IMR-90 (cell line): ENCODE measurements around the gene PLCB4. TPM values are rescaled to one million over a fixed set of nuclear protein-coding genes. Genes with fewer than 3 reads are reported as not detected.

Source experiments
- ATAC-seq: fragments of 200-7000 bp; cut with Tn5 transposase; 2 replicates; pipeline ENCODE4 v1.9.1; 2020; ENCODE audit warnings: low read depth, mild to moderate bottlenecking, moderate library complexity
- BruUV-seq: library from RNA; stranded (reverse); fragments of 400-500 nt; replicated peaks from 2 replicates; lab custom pipeline; 2021; lab: Mats Ljungman, UMichigan
- CTCF ChIA-PET: fragments of 300-600 bp; formaldehyde crosslinking; extraction: SDS; loops from one replicate; lab custom pipeline; 2021; ENCODE audit warnings: antibody characterized with exemption; lab: Yijun Ruan, JAX
- POLR2A ChIA-PET: fragments of 300-600 bp; sonication (Branson Sonifier 250); formaldehyde crosslinking; loops from one replicate; lab custom pipeline; 2022; ENCODE audit warnings: antibody characterized with exemption; ENCODE audit not compliant: unreplicated experiment; lab: Charles Lee
- DNase-seq: peaks from one replicate; pipeline ENCODE4 v3.0.0; 2013
- H2AFZ ChIP-seq: replicated peaks from 2 replicates; pipeline ENCODE3; 2013; ENCODE audit warnings: low read length, mild to moderate bottlenecking; ENCODE audit not compliant: poor library complexity
- H2AK5ac ChIP-seq: 2 replicates; pipeline ENCODE4 v1.6.1; 2013; ENCODE audit warnings: low read depth, low read length, inconsistent platforms
- H2AK9ac ChIP-seq: replicated peaks from 2 replicates; pipeline ENCODE3; 2013; ENCODE audit warnings: mild to moderate bottlenecking, low read depth, low read length, moderate library complexity; ENCODE audit not compliant: poor library complexity
- H2BK120ac ChIP-seq: 2 replicates; pipeline ENCODE4 v1.6.1; 2013; ENCODE audit warnings: low read depth, low read length, inconsistent platforms
- H2BK15ac ChIP-seq: 3 replicates; pipeline ENCODE4 v1.6.1; 2013; ENCODE audit warnings: low read depth, low read length, inconsistent platforms
- H2BK20ac ChIP-seq: 2 replicates; pipeline ENCODE4 v1.6.1; 2013; ENCODE audit warnings: low read depth, mild to moderate bottlenecking, inconsistent platforms, low read length, moderate library complexity
- H2BK5ac ChIP-seq: 2 replicates; pipeline ENCODE4 v1.6.1; 2013; ENCODE audit warnings: mild to moderate bottlenecking, low read depth, low read length, inconsistent platforms; ENCODE audit not compliant: poor library complexity, severe bottlenecking
- H3K14ac ChIP-seq: replicated peaks from 2 replicates; pipeline ENCODE4 v1.6.1; 2013; ENCODE audit warnings: low read depth, low read length, inconsistent platforms
- H3K18ac ChIP-seq: 2 replicates; pipeline ENCODE4 v1.6.1; 2013; ENCODE audit warnings: low read depth, low read length, control low read depth
- H3K23ac ChIP-seq: 2 replicates; pipeline ENCODE4 v1.6.1; 2013; ENCODE audit warnings: low read depth, low read length, inconsistent platforms
- H3K27ac ChIP-seq: 2 replicates; pipeline ENCODE4 v1.5.1; 2013; ENCODE audit warnings: mild to moderate bottlenecking, control low read depth, low read length; ENCODE audit not compliant: insufficient read depth
- H3K27me3 ChIP-seq: 2 replicates; pipeline ENCODE4 v1.6.1; 2013; ENCODE audit warnings: low read length; ENCODE audit not compliant: control insufficient read depth, insufficient read depth
- H3K36me3 ChIP-seq: 2 replicates; pipeline ENCODE4 v1.6.1; 2013; ENCODE audit warnings: low read length, mixed read lengths; ENCODE audit not compliant: control insufficient read depth, insufficient read depth
- H3K4ac ChIP-seq: 2 replicates; pipeline ENCODE4 v1.6.1; 2013; ENCODE audit warnings: low read depth, low read length, inconsistent platforms
- H3K4me1 ChIP-seq: 2 replicates; pipeline ENCODE4 v1.6.1; 2013; ENCODE audit warnings: low read length, mixed read lengths; ENCODE audit not compliant: control insufficient read depth, insufficient read depth
- H3K4me2 ChIP-seq: 2 replicates; pipeline ENCODE4 v1.6.1; 2013; ENCODE audit warnings: low read depth, mild to moderate bottlenecking, control low read depth, low read length, moderate library complexity
- H3K4me3 ChIP-seq: 2 replicates; pipeline ENCODE4 v1.5.1; 2013; ENCODE audit warnings: low read depth, mild to moderate bottlenecking, control low read depth, low read length, moderate library complexity; ENCODE audit not compliant: insufficient read depth
- H3K56ac ChIP-seq: 2 replicates; pipeline ENCODE4 v1.6.1; 2013; ENCODE audit warnings: low read length, inconsistent platforms; ENCODE audit not compliant: insufficient read depth; ENCODE audit errors: extremely low read depth
- H3K79me1 ChIP-seq, 2 experiments: 2 replicates each; pipeline ENCODE4 v1.6.1; 2013; ENCODE audit warnings: low read length in 2 of 2, inconsistent platforms in 1 of 2, low read depth in 1 of 2
- H3K9ac ChIP-seq: 2 replicates; pipeline ENCODE4 v1.6.1; 2013; ENCODE audit warnings: low read depth, low read length, control low read depth
- H3K9me1 ChIP-seq: 2 replicates; pipeline ENCODE4 v1.6.1; 2013; ENCODE audit warnings: low read length, inconsistent platforms; ENCODE audit not compliant: insufficient read depth
- H3K9me3 ChIP-seq: 2 replicates; pipeline ENCODE4 v1.6.1; 2013; ENCODE audit warnings: low read length; ENCODE audit not compliant: control insufficient read depth, insufficient read depth
- H4K20me1 ChIP-seq: 2 replicates; pipeline ENCODE4 v1.6.1; 2013; ENCODE audit warnings: low read length, inconsistent platforms; ENCODE audit not compliant: insufficient read depth
- H4K5ac ChIP-seq: 2 replicates; pipeline ENCODE4 v1.6.1; 2013; ENCODE audit warnings: mild to moderate bottlenecking, low read depth, low read length, control low read depth
- H4K8ac ChIP-seq, 2 experiments: 2 replicates each; pipeline ENCODE4 v1.6.1; 2013; ENCODE audit warnings: low read depth in 2 of 2, low read length in 2 of 2, control low read depth in 1 of 2, inconsistent platforms in 1 of 2
- H4K91ac ChIP-seq: 2 replicates; pipeline ENCODE4 v1.6.1; 2013; ENCODE audit warnings: low read depth, low read length, inconsistent platforms; ENCODE audit not compliant: insufficient read depth
- BHLHE40 ChIP-seq: fragments of 150-350 bp; IDR thresholded peaks from 2 replicates; pipeline ENCODE4 v1.6.1; 2016; ENCODE audit warnings: mild to moderate bottlenecking, low read depth, low read length
- CEBPB ChIP-seq: IDR thresholded peaks from 2 replicates; pipeline ENCODE4 v1.6.1; 2012; ENCODE audit warnings: low read depth, low read length, improper control_type of control experiment
- CHD1 ChIP-seq: IDR thresholded peaks from 2 replicates; pipeline ENCODE4 v1.6.1; 2012; ENCODE audit warnings: low read depth, low read length, improper control_type of control experiment
- FOS ChIP-seq: fragments of 150-350 bp; IDR thresholded peaks from 2 replicates; pipeline ENCODE4 v1.6.1; 2016; ENCODE audit warnings: low read depth, low read length
- MAFK ChIP-seq: IDR thresholded peaks from 2 replicates; pipeline ENCODE4 v1.6.1; 2012; ENCODE audit warnings: low read depth, low read length, improper control_type of control experiment
- MAZ ChIP-seq: IDR thresholded peaks from 2 replicates; pipeline ENCODE4 v1.6.1; 2012; ENCODE audit warnings: low read depth, mild to moderate bottlenecking, low read length, improper control_type of control experiment, moderate library complexity, borderline replicate concordance
- MXI1 ChIP-seq: IDR thresholded peaks from 2 replicates; pipeline ENCODE4 v1.6.1; 2012; ENCODE audit warnings: low read depth, mild to moderate bottlenecking, low read length, moderate library complexity, borderline replicate concordance
- NFE2L2 ChIP-seq: fragments of 150-350 bp; IDR thresholded peaks from 2 replicates; pipeline ENCODE4 v1.6.1; 2016; ENCODE audit warnings: low read depth, mild to moderate bottlenecking, low read length
- POLR2A ChIP-seq: IDR thresholded peaks from 2 replicates; pipeline ENCODE4 v1.6.1; 2012; ENCODE audit warnings: mild to moderate bottlenecking, low read depth, low read length
- RAD21 ChIP-seq: IDR thresholded peaks from 2 replicates; pipeline ENCODE4 v1.6.1; 2012; ENCODE audit warnings: low read length, improper control_type of control experiment
- RCOR1 ChIP-seq: IDR thresholded peaks from 2 replicates; pipeline ENCODE4 v1.6.1; 2012; ENCODE audit warnings: mild to moderate bottlenecking, low read length, improper control_type of control experiment; ENCODE audit not compliant: insufficient replicate concordance
- RFX5 ChIP-seq: IDR thresholded peaks from 2 replicates; pipeline ENCODE4 v1.8.0; 2012; ENCODE audit warnings: low read depth, mild to moderate bottlenecking, low read length, moderate library complexity
- SMC3 ChIP-seq: fragments of 150-350 bp; IDR thresholded peaks from 2 replicates; pipeline ENCODE4 v1.6.1; 2016; ENCODE audit warnings: low read depth, mild to moderate bottlenecking, antibody characterized with exemption, low read length, moderate library complexity
- WGBS, 2 experiments: methylation state at CpG; one replicate each; pipeline versions ENCODE4 v1.1.5 to v1.1.7; 2013; ENCODE audit warnings: missing lambda C conversion rate in 2 of 2; ENCODE audit not compliant: insufficient read length in 1 of 2; ENCODE audit errors: extremely low coverage in 2 of 2; 5-methylcytosine and 5-hydroxymethylcytosine counted together
- dilution Hi-C: fragments of 300-500 bp; cut with HindIII; formaldehyde crosslinking; loops from one replicate; pipeline ENCODE4 v1.14.3; 2018; ENCODE audit warnings: low sequenced_read_pairs; ENCODE audit not compliant: unreplicated experiment
- in situ Hi-C: fragments of 300-500 bp; cut with MboI; formaldehyde crosslinking; loops from 3 replicates; pipeline ENCODE4 v1.14.3; 2019; ENCODE audit warnings: low sequenced_read_pairs, inconsistent platforms, mixed read lengths
- intact Hi-C: fragments of 100-400 bp; cut with micrococcal nuclease; formaldehyde crosslinking; loops from 2 replicates; pipeline ENCODE4 v1.10.0; 2022
- polyA plus RNA-seq, 3 experiments: library from polyadenylated mRNA; depleted of rRNA; stranded (reverse); fragments of >200 nt; gene quantifications; 2 replicates each; pipeline ENCODE4 v1.2.3, GENCODE V29; 2012; ENCODE audit warnings: low replicate concordance in 1 of 3
- total RNA-seq: library from RNA; depleted of rRNA; stranded (reverse); fragments of >200 nt; gene quantifications from 2 replicates; pipeline ENCODE4 v1.2.3, GENCODE V29; 2012
- TF ChIP-seq, protein P1 (sequence below): conservative IDR thresholded peaks from 2 replicates; pipeline ENCODE4 v1.5.1; 2012; ENCODE audit warnings: mild to moderate bottlenecking, low read depth, low read length, improper control_type of control experiment
- TF ChIP-seq, protein P2 (sequence below): fragments of 150-350 bp; IDR thresholded peaks from 2 replicates; pipeline ENCODE4 v1.6.1; 2016; ENCODE audit warnings: low read depth, mild to moderate bottlenecking, low read length, moderate library complexity, borderline replicate concordance
- TF ChIP-seq, protein P3 (sequence below): fragments of 150-350 bp; IDR thresholded peaks from 2 replicates; pipeline ENCODE4 v1.6.1; 2017; ENCODE audit warnings: mild to moderate bottlenecking, antibody characterized with exemption, low read length, low read depth

Gene PLCB4
- total and polyA plus RNA-seq, 2 of the 4 experiments (the other 2 are of a cell fraction) = 12.5 to 24.0 TPM

DNA sequence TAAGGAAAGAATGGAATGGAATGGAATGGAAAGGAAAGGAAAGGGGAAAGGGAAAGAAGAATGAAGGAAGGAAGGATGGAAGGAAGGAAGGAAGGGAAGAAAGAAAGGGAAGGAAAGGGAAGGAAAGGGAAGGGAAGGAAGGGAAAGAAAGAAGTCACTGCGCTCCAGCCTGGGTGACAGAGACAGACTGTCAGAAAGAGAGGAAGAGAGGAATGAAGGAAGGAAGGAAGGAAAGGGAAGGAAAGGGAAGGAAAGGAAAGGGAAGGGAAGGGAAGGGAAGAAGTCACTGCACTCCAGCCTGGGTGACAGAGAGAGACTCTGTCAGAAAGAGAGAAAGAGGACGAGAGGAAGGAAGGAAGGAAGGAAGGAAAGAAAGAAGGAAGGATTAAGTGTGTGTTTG lies 224.3 kb downstream of the PLCB4 start:
- H3K4me3 ChIP-seq = no peak overlapping the region
- no peaks in the 10 kb centered on the region for H3K27me3 ChIP-seq
- H3K9me1 ChIP-seq = peaks cover 12% of the 10 kb centered on the region
- 83 to 100% methylated on average over 1 of the region's 2 CpGs for WGBS, 2 experiments
- no peak overlapping the region for H2AK9ac ChIP-seq
- H3K9ac ChIP-seq = no peak overlapping the region
- H4K5ac ChIP-seq = 0 out of 2 replicates have a peak overlapping the region, but pooled peaks have one; percentile 23
- DNase-seq (no peak), ATAC-seq (no peak)
- H2BK5ac ChIP-seq = peak overlapping the region; percentile 5
- peak overlapping the region; percentile 71; the same call in 1 of the 2 replicates for H2AK5ac ChIP-seq
- H4K8ac ChIP-seq = no peak overlapping the region
- H4K91ac ChIP-seq = peak overlapping the region; percentile 8; the same call in 1 of the 2 replicates
- ChIA-PET CTCF (no interaction called here), POLR2A (no interaction called here)
- no peak overlapping the region for H3K56ac ChIP-seq
- no TSS peak for BruUV-seq
- no peak overlapping the region for H3K27ac ChIP-seq
- intact Hi-C loops (no loop called here), dilution Hi-C loops (no loop called here), in situ Hi-C loops (no loop called here)
- no peak overlapping the region for H3K4me2 ChIP-seq
- H2BK20ac ChIP-seq = no peak overlapping the region
- no peak overlapping the region for H2AFZ ChIP-seq
- H3K4me1 ChIP-seq = peaks cover 8% of the 10 kb centered on the region
- no peaks in the 10 kb centered on the region for H3K36me3 ChIP-seq
- H3K79me1 ChIP-seq = peaks cover 15 to 50% of the 10 kb centered on the region in 2 experiments; a peak in 3 of 4 replicates
- H3K9me3 ChIP-seq = no peaks in the 10 kb centered on the region
- peak overlapping the region; percentile 18; the same call in 1 of the 2 replicates for H3K18ac ChIP-seq
- H3K14ac ChIP-seq = no peak overlapping the region
- H2BK120ac ChIP-seq = no peak overlapping the region
- H4K20me1 ChIP-seq = peaks cover 22% of the 10 kb centered on the region; the same call in 1 of the 2 replicates
- no peak overlapping the region for H3K23ac ChIP-seq
- H2BK15ac ChIP-seq = no peak overlapping the region
- H3K4ac ChIP-seq = no peak overlapping the region
- TF ChIP-seq NFE2L2 = no peak
- no peak for TF ChIP-seq BHLHE40
- TF ChIP-seq, protein P1, sequence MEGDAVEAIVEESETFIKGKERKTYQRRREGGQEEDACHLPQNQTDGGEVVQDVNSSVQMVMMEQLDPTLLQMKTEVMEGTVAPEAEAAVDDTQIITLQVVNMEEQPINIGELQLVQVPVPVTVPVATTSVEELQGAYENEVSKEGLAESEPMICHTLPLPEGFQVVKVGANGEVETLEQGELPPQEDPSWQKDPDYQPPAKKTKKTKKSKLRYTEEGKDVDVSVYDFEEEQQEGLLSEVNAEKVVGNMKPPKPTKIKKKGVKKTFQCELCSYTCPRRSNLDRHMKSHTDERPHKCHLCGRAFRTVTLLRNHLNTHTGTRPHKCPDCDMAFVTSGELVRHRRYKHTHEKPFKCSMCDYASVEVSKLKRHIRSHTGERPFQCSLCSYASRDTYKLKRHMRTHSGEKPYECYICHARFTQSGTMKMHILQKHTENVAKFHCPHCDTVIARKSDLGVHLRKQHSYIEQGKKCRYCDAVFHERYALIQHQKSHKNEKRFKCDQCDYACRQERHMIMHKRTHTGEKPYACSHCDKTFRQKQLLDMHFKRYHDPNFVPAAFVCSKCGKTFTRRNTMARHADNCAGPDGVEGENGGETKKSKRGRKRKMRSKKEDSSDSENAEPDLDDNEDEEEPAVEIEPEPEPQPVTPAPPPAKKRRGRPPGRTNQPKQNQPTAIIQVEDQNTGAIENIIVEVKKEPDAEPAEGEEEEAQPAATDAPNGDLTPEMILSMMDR = no peak
- TF ChIP-seq FOS = no peak
- TF ChIP-seq RFX5 = no peak
- TF ChIP-seq MXI1 = no peak
- no peak for TF ChIP-seq CEBPB
- no peak for TF ChIP-seq MAZ
- TF ChIP-seq CHD1 = no peak
- no peak for TF ChIP-seq SMC3
- no peak for TF ChIP-seq POLR2A
- TF ChIP-seq RAD21 = no peak
- no peak for TF ChIP-seq MAFK
- TF ChIP-seq, protein P2, sequence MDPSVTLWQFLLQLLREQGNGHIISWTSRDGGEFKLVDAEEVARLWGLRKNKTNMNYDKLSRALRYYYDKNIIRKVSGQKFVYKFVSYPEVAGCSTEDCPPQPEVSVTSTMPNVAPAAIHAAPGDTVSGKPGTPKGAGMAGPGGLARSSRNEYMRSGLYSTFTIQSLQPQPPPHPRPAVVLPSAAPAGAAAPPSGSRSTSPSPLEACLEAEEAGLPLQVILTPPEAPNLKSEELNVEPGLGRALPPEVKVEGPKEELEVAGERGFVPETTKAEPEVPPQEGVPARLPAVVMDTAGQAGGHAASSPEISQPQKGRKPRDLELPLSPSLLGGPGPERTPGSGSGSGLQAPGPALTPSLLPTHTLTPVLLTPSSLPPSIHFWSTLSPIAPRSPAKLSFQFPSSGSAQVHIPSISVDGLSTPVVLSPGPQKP = no peak
- TF ChIP-seq RCOR1 = no peak
- TF ChIP-seq, protein P3, sequence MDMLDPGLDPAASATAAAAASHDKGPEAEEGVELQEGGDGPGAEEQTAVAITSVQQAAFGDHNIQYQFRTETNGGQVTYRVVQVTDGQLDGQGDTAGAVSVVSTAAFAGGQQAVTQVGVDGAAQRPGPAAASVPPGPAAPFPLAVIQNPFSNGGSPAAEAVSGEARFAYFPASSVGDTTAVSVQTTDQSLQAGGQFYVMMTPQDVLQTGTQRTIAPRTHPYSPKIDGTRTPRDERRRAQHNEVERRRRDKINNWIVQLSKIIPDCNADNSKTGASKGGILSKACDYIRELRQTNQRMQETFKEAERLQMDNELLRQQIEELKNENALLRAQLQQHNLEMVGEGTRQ = no peak
